ENCODE measurements around the gene KAT2A. TPM values are rescaled to one million over a fixed set of nuclear protein-coding genes. Genes with fewer than 3 reads are reported as not detected.
A peak's percentile ranks its signal among the peaks of the same experiment; 100 is the strongest.

The KAT2A gene
- total RNA-seq, 1 experiment from 2014 or later, result 44.8 TPM

- TF ChIP-seq STAT6 (CRISPR knock-in tag; conservative IDR thresholded peaks at IDR 0.05; ENCODE audit: low read depth), result no peak
- 0 out of 2 replicates have a peak, but pooled peaks have one; percentile 66 for TF ChIP-seq TP53 (CRISPR knock-in tag; IDR thresholded peaks at IDR 0.05)
- no peak for TF ChIP-seq JUN (CRISPR knock-in tag; IDR thresholded peaks at IDR 0.05)
- TF ChIP-seq ZNF281 (CRISPR knock-in tag; IDR thresholded peaks at IDR 0.05), result no peak
- no peak for TF ChIP-seq JAZF1 (CRISPR knock-in tag; IDR thresholded peaks at IDR 0.05)
- TF ChIP-seq RELA (CRISPR knock-in tag; IDR thresholded peaks at IDR 0.05; ENCODE audit: borderline replicate concordance), result peak; percentile 47; the same call in 1 of the 2 replicates
- TF ChIP-seq ELF4 (CRISPR knock-in tag; IDR thresholded peaks at IDR 0.05; ENCODE audit: low read depth), result 0 out of 2 replicates have a peak, but pooled peaks have one; percentile 27
- no peak for TF ChIP-seq TEAD1 (CRISPR knock-in tag; IDR thresholded peaks at IDR 0.05)
- peak; percentile 87 for TF ChIP-seq MAX (CRISPR knock-in tag; IDR thresholded peaks at IDR 0.05)
- TF ChIP-seq USF2 (CRISPR knock-in tag; IDR thresholded peaks at IDR 0.05), result no peak
- 0 out of 2 replicates have a peak, but pooled peaks have one; percentile 52 for TF ChIP-seq ESRRA (CRISPR knock-in tag; IDR thresholded peaks at IDR 0.05; ENCODE audit: borderline replicate concordance)
- TF ChIP-seq SOX15 (CRISPR knock-in tag; IDR thresholded peaks at IDR 0.05), result no peak
- TF ChIP-seq ATF2 (CRISPR knock-in tag; IDR thresholded peaks at IDR 0.05; ENCODE audit: borderline replicate concordance, low read depth), result no peak
- TF ChIP-seq ZSCAN18 (CRISPR knock-in tag; IDR thresholded peaks at IDR 0.05), result no peak
- 0 out of 2 replicates have a peak, but pooled peaks have one; percentile 54 for TF ChIP-seq NFE2L1 (CRISPR knock-in tag; IDR thresholded peaks at IDR 0.05)
- no peak for TF ChIP-seq ZNF232 (CRISPR knock-in tag; IDR thresholded peaks at IDR 0.05)
- TF ChIP-seq SMAD3 (CRISPR knock-in tag; IDR thresholded peaks at IDR 0.05; ENCODE audit: borderline replicate concordance), result 0 out of 2 replicates have a peak, but pooled peaks have one; percentile 41
- TF ChIP-seq ZNF512 (CRISPR knock-in tag; IDR thresholded peaks at IDR 0.05; ENCODE audit: borderline replicate concordance), result no peak
- no peak for TF ChIP-seq E2F5 (CRISPR knock-in tag; IDR thresholded peaks at IDR 0.05)
- TF ChIP-seq MYBL2 (CRISPR knock-in tag; IDR thresholded peaks at IDR 0.05), result peak; percentile 76
- no peak for TF ChIP-seq SMAD4 (CRISPR knock-in tag; IDR thresholded peaks at IDR 0.05)
- no peak for TF ChIP-seq ATF1 (CRISPR knock-in tag; IDR thresholded peaks at IDR 0.05)
- no peak for TF ChIP-seq CREM (CRISPR knock-in tag; IDR thresholded peaks at IDR 0.05)
- TF ChIP-seq ZNF219 (CRISPR knock-in tag; IDR thresholded peaks at IDR 0.05; ENCODE audit: borderline replicate concordance), result no peak
- no peak for TF ChIP-seq GTF2I (CRISPR knock-in tag; conservative IDR thresholded peaks at IDR 0.05)
These were observed 23.2 kb downstream of the KAT2A start, which contains the start of gene ZNF385C (continued) for GRCh38 chr17:42097691-42098631.
